ENCODE data around the gene SCAMP2.

DNA sequence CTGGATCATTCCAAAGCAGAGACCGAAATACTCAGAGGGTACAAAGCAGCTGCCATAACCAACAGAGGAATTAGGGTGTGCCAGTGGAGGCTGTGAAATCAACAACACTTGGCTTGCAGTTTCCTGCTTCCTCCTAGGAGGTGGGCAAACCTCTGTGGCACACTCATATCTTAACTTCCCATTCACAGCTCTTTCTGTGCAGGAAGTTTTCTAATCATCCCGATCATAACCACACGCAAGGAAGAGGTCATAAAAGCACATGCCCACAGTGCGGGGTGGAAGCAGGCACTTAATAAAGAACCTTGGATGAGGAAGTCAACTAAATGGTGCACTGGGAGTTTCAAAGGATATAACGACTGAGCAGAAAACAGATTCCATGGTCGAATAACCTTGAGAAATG, 5.1 kb downstream of the SCAMP2 start:
- TF ChIP-seq EZH2 (IDR thresholded peaks at IDR 0.05; ENCODE audit: borderline replicate concordance, low read length): no peak
- TF ChIP-seq, protein P1, sequence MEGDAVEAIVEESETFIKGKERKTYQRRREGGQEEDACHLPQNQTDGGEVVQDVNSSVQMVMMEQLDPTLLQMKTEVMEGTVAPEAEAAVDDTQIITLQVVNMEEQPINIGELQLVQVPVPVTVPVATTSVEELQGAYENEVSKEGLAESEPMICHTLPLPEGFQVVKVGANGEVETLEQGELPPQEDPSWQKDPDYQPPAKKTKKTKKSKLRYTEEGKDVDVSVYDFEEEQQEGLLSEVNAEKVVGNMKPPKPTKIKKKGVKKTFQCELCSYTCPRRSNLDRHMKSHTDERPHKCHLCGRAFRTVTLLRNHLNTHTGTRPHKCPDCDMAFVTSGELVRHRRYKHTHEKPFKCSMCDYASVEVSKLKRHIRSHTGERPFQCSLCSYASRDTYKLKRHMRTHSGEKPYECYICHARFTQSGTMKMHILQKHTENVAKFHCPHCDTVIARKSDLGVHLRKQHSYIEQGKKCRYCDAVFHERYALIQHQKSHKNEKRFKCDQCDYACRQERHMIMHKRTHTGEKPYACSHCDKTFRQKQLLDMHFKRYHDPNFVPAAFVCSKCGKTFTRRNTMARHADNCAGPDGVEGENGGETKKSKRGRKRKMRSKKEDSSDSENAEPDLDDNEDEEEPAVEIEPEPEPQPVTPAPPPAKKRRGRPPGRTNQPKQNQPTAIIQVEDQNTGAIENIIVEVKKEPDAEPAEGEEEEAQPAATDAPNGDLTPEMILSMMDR (conservative IDR thresholded peaks at IDR 0.05 in 1 of 2, IDR thresholded peaks at IDR 0.05 in 1 of 2; ENCODE audit: extremely low read depth in 1 of 2, insufficient read depth in 1 of 2, low read depth in 1 of 2, low read length in 2 of 2): no peak
